ENCODE data around the gene SEL1L.

SEL1L gene

GRCh38 chr14:81478446-81478845 is 55.2 kb downstream of the SEL1L start:
- H3K9me3 ChIP-seq = no peaks in the 10 kb centered on the region
- DNase-seq = no peak
- H3K4me3 ChIP-seq (ENCODE audit: low read depth, low read length) = no peak overlapping the region
- peaks cover 4% of the 10 kb centered on the region; the same call in 1 of the 2 replicates for H3K36me3 ChIP-seq
- H3K27me3 ChIP-seq = no peaks in the 10 kb centered on the region
- TF ChIP-seq CTCF (IDR thresholded peaks at IDR 0.05; ENCODE audit: low read depth, low read length) = no peak
- no peaks in the 10 kb centered on the region for H3K4me1 ChIP-seq

GRCh38 chr14:81476816-81477215 is 56.8 kb downstream of the SEL1L start:
- Histone ChIP-seq H3K9me3 (no peaks in the 10 kb centered on the region), H3K27me3 (no peaks in the 10 kb centered on the region), H3K36me3 (peaks cover 4% of the 10 kb centered on the region; the same call in 1 of the 2 replicates), H3K4me1 (no peaks in the 10 kb centered on the region; the same call in 1 of the 2 replicates), H3K4me3 (ENCODE audit: low read depth, low read length) (no peak overlapping the region)
- no peak for TF ChIP-seq CTCF (IDR thresholded peaks at IDR 0.05; ENCODE audit: low read depth, low read length)
- no peak for DNase-seq

- Histone ChIP-seq H3K27me3 (no peaks in the 10 kb centered on the region), H3K4me1 (no peaks in the 10 kb centered on the region; the same call in 1 of the 2 replicates), H3K4me3 (ENCODE audit: low read depth, low read length) (no peak overlapping the region), H3K36me3 (peaks cover 4% of the 10 kb centered on the region; the same call in 1 of the 2 replicates), H3K9me3 (no peaks in the 10 kb centered on the region)
- TF ChIP-seq CTCF (IDR thresholded peaks at IDR 0.05; ENCODE audit: low read depth, low read length) = no peak
- no peak for DNase-seq
These were observed 58.8 kb downstream of the SEL1L start for GRCh38 chr14:81474685-81475324.

- no peak overlapping the region for H3K4me3 ChIP-seq (ENCODE audit: low read depth, low read length)
- TF ChIP-seq CTCF (IDR thresholded peaks at IDR 0.05; ENCODE audit: low read depth, low read length) = no peak
- no peaks in the 10 kb centered on the region for H3K27me3 ChIP-seq
- H3K36me3 ChIP-seq = peaks cover 4% of the 10 kb centered on the region; the same call in 1 of the 2 replicates
- H3K9me3 ChIP-seq = no peaks in the 10 kb centered on the region
- no peaks in the 10 kb centered on the region; the same call in 1 of the 2 replicates for H3K4me1 ChIP-seq
- no peak for DNase-seq
These were observed 59.5 kb downstream of the SEL1L start for GRCh38 chr14:81474148-81474492.

GRCh38 chr14:81473456-81474147 is 60.1 kb downstream of the SEL1L start:
- Histone ChIP-seq H3K9me3 (no peaks in the 10 kb centered on the region), H3K4me1 (no peaks in the 10 kb centered on the region; the same call in 1 of the 2 replicates), H3K36me3 (peaks cover 4% of the 10 kb centered on the region; the same call in 1 of the 2 replicates), H3K4me3 (ENCODE audit: low read depth, low read length) (no peak overlapping the region), H3K27me3 (no peaks in the 10 kb centered on the region)
- TF ChIP-seq CTCF (IDR thresholded peaks at IDR 0.05; ENCODE audit: low read depth, low read length) = no peak
- no peak for DNase-seq

All from BE2C (cell line).